ENCODE data around the gene NINJ2. TPM values are rescaled to one million over a fixed set of nuclear protein-coding genes. Genes with fewer than 3 reads are reported as not detected.
"Not testable (repeated sequence)": the region's sequence is repeated elsewhere in the genome, so short reads cannot be mapped to it uniquely, and the experiment has no call there.

Gene NINJ2
- total and polyA plus RNA-seq, 2 donors = 11.5 to 11.8 TPM

GRCh38 chr12:639566-639965, 23.7 kb downstream of the NINJ2 start:
- Histone ChIP-seq H3K4me3 (ENCODE audit: low read length in 2 of 2) (no peak overlapping the region), H3K27ac (ENCODE audit: low read depth in 1 of 2, low read length in 1 of 2) (peak overlapping the region in 1 of 2 donors; percentile 18), H3K27me3 (ENCODE audit: control insufficient read depth in 2 of 2, insufficient read depth in 1 of 2, low read length in 1 of 2) (no peaks in the 10 kb centered on the region), H3K4me1 (ENCODE audit: control insufficient read depth in 2 of 2, insufficient read depth in 2 of 2, low read length in 2 of 2) (peaks cover 7 to 50% of the 10 kb centered on the region in 2 donors), H3K9me3 (ENCODE audit: control insufficient read depth in 2 of 2, insufficient read depth in 1 of 2, low read length in 1 of 2) (peaks cover 0 to 3% of the 10 kb centered on the region in 2 donors), H3K36me3 (ENCODE audit: control insufficient read depth in 2 of 2, insufficient read depth in 2 of 2, low read length in 1 of 2) (peaks cover 0 to 2% of the 10 kb centered on the region in 2 donors)
- WGBS = 96% methylated on average over 5 of the region's 5 CpGs
- DNase-seq (ENCODE audit: low read depth in 6 of 9, low spot score in 9 of 9) = no peak

- no peak overlapping the region for H3K4me3 ChIP-seq (ENCODE audit: low read length in 2 of 2)
- peaks cover 0 to 3% of the 10 kb centered on the region in 2 donors for H3K9me3 ChIP-seq (ENCODE audit: control insufficient read depth in 2 of 2, insufficient read depth in 1 of 2, low read length in 1 of 2)
- no peaks in the 10 kb centered on the region for H3K27me3 ChIP-seq (ENCODE audit: control insufficient read depth in 2 of 2, insufficient read depth in 1 of 2, low read length in 1 of 2)
- peaks cover 0 to 2% of the 10 kb centered on the region in 2 donors for H3K36me3 ChIP-seq (ENCODE audit: control insufficient read depth in 2 of 2, insufficient read depth in 2 of 2, low read length in 1 of 2)
- WGBS = 26% methylated on average over 3 of the region's 3 CpGs
- no peak for DNase-seq (ENCODE audit: low read depth in 6 of 9, low spot score in 9 of 9)
- peak overlapping the region in 1 of 2 donors; percentile 18 for H3K27ac ChIP-seq (ENCODE audit: low read depth in 1 of 2, low read length in 1 of 2)
- peaks cover 7 to 46% of the 10 kb centered on the region in 2 donors for H3K4me1 ChIP-seq (ENCODE audit: control insufficient read depth in 2 of 2, insufficient read depth in 2 of 2, low read length in 2 of 2)
These were observed 24.2 kb downstream of the NINJ2 start for GRCh38 chr12:638953-639557.

- Histone ChIP-seq H3K27me3 (ENCODE audit: control insufficient read depth in 2 of 2, insufficient read depth in 1 of 2, low read length in 1 of 2) (no peaks in the 10 kb centered on the region), H3K36me3 (ENCODE audit: control insufficient read depth in 2 of 2, insufficient read depth in 2 of 2, low read length in 1 of 2) (peaks cover 0 to 2% of the 10 kb centered on the region in 2 donors), H3K4me3 (ENCODE audit: low read length in 2 of 2) (no peak overlapping the region), H3K27ac (ENCODE audit: low read depth in 1 of 2, low read length in 1 of 2) (no peak overlapping the region), H3K4me1 (ENCODE audit: control insufficient read depth in 2 of 2, insufficient read depth in 2 of 2, low read length in 2 of 2) (peaks cover 0 to 31% of the 10 kb centered on the region in 2 donors), H3K9me3 (ENCODE audit: control insufficient read depth in 2 of 2, insufficient read depth in 1 of 2, low read length in 1 of 2) (no peaks in the 10 kb centered on the region)
- DNase-seq (ENCODE audit: low read depth in 6 of 9, low spot score in 9 of 9) = no peak
- WGBS = 89% methylated on average over 4 of the region's 4 CpGs
These were observed 26.6 kb downstream of the NINJ2 start for GRCh38 chr12:636632-637031.

- H3K27ac ChIP-seq (ENCODE audit: low read depth in 1 of 2, low read length in 1 of 2) = no peak overlapping the region
- H3K4me3 ChIP-seq (ENCODE audit: low read length in 2 of 2) = no peak overlapping the region
- H3K4me1 ChIP-seq (ENCODE audit: control insufficient read depth in 2 of 2, insufficient read depth in 2 of 2, low read length in 2 of 2) = peaks cover 3 to 30% of the 10 kb centered on the region in 2 donors
- no peak for DNase-seq (ENCODE audit: low read depth in 6 of 9, low spot score in 9 of 9)
- WGBS = 97% methylated on average over 2 of the region's 2 CpGs
- no peaks in the 10 kb centered on the region for H3K36me3 ChIP-seq (ENCODE audit: control insufficient read depth in 2 of 2, insufficient read depth in 2 of 2, low read length in 1 of 2)
- no peaks in the 10 kb centered on the region for H3K27me3 ChIP-seq (ENCODE audit: control insufficient read depth in 2 of 2, insufficient read depth in 1 of 2, low read length in 1 of 2)
- H3K9me3 ChIP-seq (ENCODE audit: control insufficient read depth in 2 of 2, insufficient read depth in 1 of 2, low read length in 1 of 2) = no peaks in the 10 kb centered on the region
These were observed 29.5 kb downstream of the NINJ2 start for GRCh38 chr12:633731-634130.

GRCh38 chr12:632102-632696, 31.0 kb downstream of the NINJ2 start:
- H3K36me3 ChIP-seq (ENCODE audit: control insufficient read depth in 2 of 2, insufficient read depth in 2 of 2, low read length in 1 of 2) = no peaks in the 10 kb centered on the region
- H3K4me1 ChIP-seq (ENCODE audit: control insufficient read depth in 2 of 2, insufficient read depth in 2 of 2, low read length in 2 of 2) = peaks cover 3 to 24% of the 10 kb centered on the region in 2 donors
- H3K27me3 ChIP-seq (ENCODE audit: control insufficient read depth in 2 of 2, insufficient read depth in 1 of 2, low read length in 1 of 2) = no peaks in the 10 kb centered on the region
- no peak overlapping the region for H3K4me3 ChIP-seq (ENCODE audit: low read length in 2 of 2)
- WGBS = 88% methylated on average over 7 of the region's 7 CpGs
- no peaks in the 10 kb centered on the region for H3K9me3 ChIP-seq (ENCODE audit: control insufficient read depth in 2 of 2, insufficient read depth in 1 of 2, low read length in 1 of 2)
- DNase-seq (ENCODE audit: low read depth in 6 of 9, low spot score in 9 of 9) = no peak
- H3K27ac ChIP-seq (ENCODE audit: low read depth in 1 of 2, low read length in 1 of 2) = peak overlapping the region in 1 of 2 donors; percentile 26

GRCh38 chr12:630656-631632, 32.3 kb downstream of the NINJ2 start:
- Histone ChIP-seq H3K9me3 (ENCODE audit: control insufficient read depth in 2 of 2, insufficient read depth in 1 of 2, low read length in 1 of 2) (no peaks in the 10 kb centered on the region), H3K4me3 (ENCODE audit: low read length in 2 of 2) (peak overlapping the region; percentile 36 to 64), H3K27ac (ENCODE audit: low read depth in 1 of 2, low read length in 1 of 2) (peak overlapping the region; percentile 55 to 89), H3K36me3 (ENCODE audit: control insufficient read depth in 2 of 2, insufficient read depth in 2 of 2, low read length in 1 of 2) (no peaks in the 10 kb centered on the region), H3K4me1 (ENCODE audit: control insufficient read depth in 2 of 2, insufficient read depth in 2 of 2, low read length in 2 of 2) (peaks cover 3 to 30% of the 10 kb centered on the region in 2 donors), H3K27me3 (ENCODE audit: control insufficient read depth in 2 of 2, insufficient read depth in 1 of 2, low read length in 1 of 2) (no peaks in the 10 kb centered on the region)
- 65% methylated on average over 45 of the region's 45 CpGs for WGBS
- peak in 4 of 9 donors; percentile 47 to 84 (median 83) for DNase-seq (ENCODE audit: low read depth in 6 of 9, low spot score in 9 of 9)

GRCh38 chr12:628742-629078, 34.5 kb downstream of the NINJ2 start:
- WGBS = 97% methylated on average over 1 of the region's 1 CpG
- not testable (repeated sequence) for H3K36me3 ChIP-seq (ENCODE audit: control insufficient read depth in 2 of 2, insufficient read depth in 2 of 2, low read length in 1 of 2); DNase-seq (ENCODE audit: low read depth in 6 of 9, low spot score in 9 of 9); H3K4me3 ChIP-seq (ENCODE audit: low read length in 2 of 2); H3K27me3 ChIP-seq (ENCODE audit: control insufficient read depth in 2 of 2, insufficient read depth in 1 of 2, low read length in 1 of 2); H3K9me3 ChIP-seq (ENCODE audit: control insufficient read depth in 2 of 2, insufficient read depth in 1 of 2, low read length in 1 of 2); H3K27ac ChIP-seq (ENCODE audit: low read depth in 1 of 2, low read length in 1 of 2)
- H3K4me1 ChIP-seq (ENCODE audit: control insufficient read depth in 2 of 2, insufficient read depth in 2 of 2, low read length in 2 of 2) = peaks cover 3 to 30% of the 10 kb centered on the region in 2 donors

GRCh38 chr12:627863-628741, 35.1 kb downstream of the NINJ2 start:
- no peaks in the 10 kb centered on the region for H3K9me3 ChIP-seq (ENCODE audit: control insufficient read depth in 2 of 2, insufficient read depth in 1 of 2, low read length in 1 of 2)
- H3K27ac ChIP-seq (ENCODE audit: low read depth in 1 of 2, low read length in 1 of 2) = no peak overlapping the region
- DNase-seq (ENCODE audit: low read depth in 6 of 9, low spot score in 9 of 9) = no peak
- 92% methylated on average over 13 of the region's 13 CpGs for WGBS
- peaks cover 3 to 36% of the 10 kb centered on the region in 2 donors for H3K4me1 ChIP-seq (ENCODE audit: control insufficient read depth in 2 of 2, insufficient read depth in 2 of 2, low read length in 2 of 2)
- no peaks in the 10 kb centered on the region for H3K36me3 ChIP-seq (ENCODE audit: control insufficient read depth in 2 of 2, insufficient read depth in 2 of 2, low read length in 1 of 2)
- H3K4me3 ChIP-seq (ENCODE audit: low read length in 2 of 2) = no peak overlapping the region
- H3K27me3 ChIP-seq (ENCODE audit: control insufficient read depth in 2 of 2, insufficient read depth in 1 of 2, low read length in 1 of 2) = no peaks in the 10 kb centered on the region
